Skeletal muscle satellite cell (primary cell): ENCODE data around the gene KLHL2.

Experiments
- H3K27me3 ChIP-seq: 2 replicates; pipeline ENCODE4 v1.7.0; 2013; ENCODE audit warnings: low read length; ENCODE audit not compliant: control insufficient read depth, insufficient read depth
- H3K36me3 ChIP-seq: 2 replicates; pipeline ENCODE4 v1.7.0; 2013; ENCODE audit warnings: mild to moderate bottlenecking, control low read depth, low read length; ENCODE audit not compliant: insufficient read depth
- H3K4me1 ChIP-seq: 2 replicates; pipeline ENCODE4 v1.7.0; 2013; ENCODE audit warnings: low read length; ENCODE audit not compliant: control insufficient read depth, insufficient read depth
- H3K4me2 ChIP-seq: 2 replicates; pipeline ENCODE4 v1.7.0; 2013; ENCODE audit warnings: mild to moderate bottlenecking, low read length
- H3K4me3 ChIP-seq: 2 replicates; pipeline ENCODE4 v1.7.0; 2013; ENCODE audit warnings: low read length
- H3K9ac ChIP-seq: 2 replicates; pipeline ENCODE4 v1.7.0; 2013; ENCODE audit warnings: mild to moderate bottlenecking, low read depth, low read length, moderate library complexity
- H3K9me3 ChIP-seq: replicated peaks from 2 replicates; pipeline ENCODE4 v1.7.0; 2013; ENCODE audit warnings: mild to moderate bottlenecking, control low read depth, low read length

KLHL2 gene

DNA sequence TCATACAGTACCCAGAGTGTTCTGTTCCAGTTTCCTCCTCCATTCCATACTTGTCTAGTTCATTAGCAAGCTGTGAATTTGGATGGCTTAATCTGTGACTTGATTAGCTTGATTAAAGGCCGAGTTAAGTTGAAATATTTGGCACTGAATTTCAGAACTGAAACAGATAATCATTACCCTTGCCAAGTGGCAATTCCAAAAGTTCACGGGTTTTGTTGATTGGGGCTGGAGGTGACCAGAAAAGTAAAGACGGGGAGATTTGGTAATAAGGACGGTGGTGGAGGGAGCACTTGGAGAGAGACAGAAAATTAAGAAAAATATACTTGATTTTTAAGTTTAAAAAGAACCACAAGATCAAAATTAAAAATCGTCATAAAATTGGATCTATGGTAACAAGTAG, 21.9 kb upstream of the KLHL2 start:
- Histone ChIP-seq H3K9me3 (no peaks in the 10 kb centered on the region), H3K27me3 (no peaks in the 10 kb centered on the region), H3K9ac (no peak overlapping the region), H3K4me2 (no peak overlapping the region), H3K36me3 (no peaks in the 10 kb centered on the region), H3K4me1 (no peaks in the 10 kb centered on the region), H3K4me3 (no peak overlapping the region)

- Histone ChIP-seq H3K27me3 (no peaks in the 10 kb centered on the region), H3K4me1 (no peaks in the 10 kb centered on the region), H3K9me3 (no peaks in the 10 kb centered on the region), H3K4me2 (no peak overlapping the region), H3K9ac (no peak overlapping the region), H3K4me3 (no peak overlapping the region), H3K36me3 (no peaks in the 10 kb centered on the region)
These were observed 16.6 kb upstream of the KLHL2 start for GRCh38 chr4:165190591-165191347.

DNA sequence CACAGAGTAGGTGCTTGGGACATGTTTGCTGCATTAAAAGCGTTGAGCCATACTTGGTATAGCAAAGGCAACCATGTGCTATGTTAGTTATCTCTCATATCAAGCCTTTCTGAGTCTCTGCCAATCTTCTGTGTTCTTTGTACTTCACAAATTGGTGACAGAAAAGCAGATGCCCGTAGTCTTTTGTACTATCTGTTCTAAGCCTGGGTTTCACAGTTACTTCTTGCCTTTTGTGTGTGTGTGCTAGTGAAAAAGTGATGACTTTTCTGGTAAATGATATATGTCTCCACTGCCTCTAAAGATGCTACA, 16.1 kb upstream of the KLHL2 start:
- no peaks in the 10 kb centered on the region for H3K27me3 ChIP-seq
- no peak overlapping the region for H3K4me2 ChIP-seq
- H3K36me3 ChIP-seq: no peaks in the 10 kb centered on the region
- no peak overlapping the region for H3K9ac ChIP-seq
- H3K4me1 ChIP-seq: no peaks in the 10 kb centered on the region
- no peaks in the 10 kb centered on the region for H3K9me3 ChIP-seq
- H3K4me3 ChIP-seq: no peak overlapping the region

DNA sequence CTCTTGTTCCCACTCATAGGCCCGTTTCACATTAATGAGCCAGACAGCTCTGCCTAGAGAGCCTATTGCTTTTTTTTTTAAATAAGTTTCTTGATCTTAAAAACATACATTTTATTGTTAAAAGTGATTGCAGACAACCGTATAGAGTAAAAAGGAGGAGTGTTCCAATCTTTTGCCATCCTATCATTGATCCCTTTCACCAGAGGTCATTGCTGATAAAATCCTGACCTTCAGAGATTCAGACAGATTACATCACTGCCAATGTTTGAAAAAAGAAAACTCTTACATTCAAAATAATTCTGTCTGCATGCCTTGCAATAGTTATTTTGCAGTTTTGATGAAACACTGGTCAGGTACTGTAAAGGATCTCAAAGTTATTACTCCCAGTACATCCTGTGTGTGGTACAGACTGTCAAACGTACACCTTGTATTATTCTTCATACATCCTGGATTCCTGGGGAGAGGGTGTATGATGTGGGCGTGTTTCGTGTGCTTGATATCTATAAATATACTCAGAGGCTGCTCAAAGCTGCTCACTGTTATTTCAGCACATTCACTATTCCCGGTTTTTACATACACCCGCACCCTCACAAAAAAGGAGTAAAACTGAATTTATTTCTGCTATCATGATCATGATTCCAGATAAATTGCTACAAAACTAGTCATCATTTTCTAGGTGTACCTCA, 15.4 kb upstream of the KLHL2 start:
- no peak overlapping the region for H3K4me2 ChIP-seq
- no peaks in the 10 kb centered on the region for H3K9me3 ChIP-seq
- no peaks in the 10 kb centered on the region for H3K36me3 ChIP-seq
- no peaks in the 10 kb centered on the region for H3K27me3 ChIP-seq
- no peaks in the 10 kb centered on the region for H3K4me1 ChIP-seq
- H3K9ac ChIP-seq: no peak overlapping the region
- H3K4me3 ChIP-seq: no peak overlapping the region

DNA sequence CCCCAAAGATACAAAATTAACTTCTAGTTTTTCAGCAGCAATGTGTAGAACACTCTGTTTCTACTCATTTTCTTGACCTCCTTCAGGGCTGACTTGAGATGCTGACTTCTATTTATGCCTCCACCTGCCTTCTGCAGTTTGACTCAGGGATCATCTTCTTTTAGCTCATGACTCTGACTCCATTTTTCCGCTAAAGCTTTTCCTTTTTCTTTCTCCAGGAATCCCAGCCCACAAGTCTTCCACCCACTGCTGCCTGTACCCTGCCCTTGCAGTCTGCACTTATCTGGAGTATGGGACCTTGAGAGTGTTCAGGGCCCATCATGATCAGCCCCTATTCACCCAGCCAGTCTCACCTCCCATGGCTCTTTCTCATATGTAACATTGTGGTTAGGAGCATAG, 14.9 kb upstream of the KLHL2 start:
- no peaks in the 10 kb centered on the region for H3K9me3 ChIP-seq
- H3K9ac ChIP-seq: no peak overlapping the region
- no peak overlapping the region for H3K4me3 ChIP-seq
- no peaks in the 10 kb centered on the region for H3K36me3 ChIP-seq
- no peaks in the 10 kb centered on the region for H3K4me1 ChIP-seq
- no peak overlapping the region for H3K4me2 ChIP-seq
- no peaks in the 10 kb centered on the region for H3K27me3 ChIP-seq

- H3K4me1 ChIP-seq: no peaks in the 10 kb centered on the region
- no peak overlapping the region for H3K4me2 ChIP-seq
- no peak overlapping the region for H3K4me3 ChIP-seq
- H3K9ac ChIP-seq: no peak overlapping the region
- no peaks in the 10 kb centered on the region for H3K36me3 ChIP-seq
- no peaks in the 10 kb centered on the region for H3K27me3 ChIP-seq
- no peaks in the 10 kb centered on the region for H3K9me3 ChIP-seq
These were observed 14.4 kb upstream of the KLHL2 start for GRCh38 chr4:165192956-165193355.

DNA sequence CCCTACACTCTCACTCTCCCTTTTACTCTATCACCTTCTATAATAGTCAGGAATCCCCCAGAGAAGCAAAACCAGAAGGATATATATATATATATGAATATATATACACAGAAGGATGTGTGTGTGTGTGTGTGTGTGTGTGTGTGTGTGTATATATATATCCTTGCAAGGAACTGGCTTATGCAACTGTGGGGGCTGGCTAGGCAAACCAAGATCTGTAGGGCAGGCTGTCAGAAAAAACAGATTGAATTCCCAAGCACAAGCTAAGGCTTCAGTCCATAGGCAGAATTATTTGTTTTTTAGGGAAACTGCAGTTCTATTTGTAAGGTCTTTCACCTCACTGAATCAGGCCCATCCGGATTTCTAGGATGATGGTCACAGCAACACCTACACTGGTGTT, 13.0 kb upstream of the KLHL2 start:
- Histone ChIP-seq H3K36me3 (no peaks in the 10 kb centered on the region), H3K4me2 (no peak overlapping the region), H3K27me3 (no peaks in the 10 kb centered on the region), H3K9ac (no peak overlapping the region), H3K9me3 (no peaks in the 10 kb centered on the region), H3K4me3 (no peak overlapping the region), H3K4me1 (no peaks in the 10 kb centered on the region)

DNA sequence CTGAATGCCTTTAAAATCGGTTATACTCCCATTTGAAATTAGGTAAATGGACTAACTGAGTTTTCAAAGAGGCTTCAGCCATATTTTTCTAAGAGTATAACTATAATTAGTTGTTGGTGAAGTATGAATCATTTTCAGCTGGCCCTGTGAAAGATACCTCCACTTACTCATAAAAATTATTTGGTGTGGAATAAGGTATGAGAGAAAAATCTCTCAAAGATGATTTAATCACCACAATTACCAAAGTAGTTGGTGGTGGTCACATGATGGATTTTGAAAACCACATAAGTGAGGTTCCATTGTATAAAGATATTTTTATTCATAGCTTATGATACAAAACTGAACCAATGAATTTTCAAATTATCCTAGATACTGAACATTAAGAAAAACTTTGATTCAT, 9.0 kb upstream of the KLHL2 start:
- H3K36me3 ChIP-seq: no peaks in the 10 kb centered on the region
- H3K4me2 ChIP-seq: no peak overlapping the region
- H3K9me3 ChIP-seq: no peaks in the 10 kb centered on the region
- H3K4me1 ChIP-seq: no peaks in the 10 kb centered on the region
- no peaks in the 10 kb centered on the region for H3K27me3 ChIP-seq
- no peak overlapping the region for H3K9ac ChIP-seq
- H3K4me3 ChIP-seq: no peak overlapping the region

- H3K4me3 ChIP-seq: no peak overlapping the region
- H3K9me3 ChIP-seq: no peaks in the 10 kb centered on the region
- H3K36me3 ChIP-seq: no peaks in the 10 kb centered on the region
- H3K27me3 ChIP-seq: no peaks in the 10 kb centered on the region
- H3K4me1 ChIP-seq: peaks cover 3% of the 10 kb centered on the region
- H3K9ac ChIP-seq: no peak overlapping the region
- H3K4me2 ChIP-seq: no peak overlapping the region
These were observed 8.1 kb upstream of the KLHL2 start for GRCh38 chr4:165199286-165199685.

DNA sequence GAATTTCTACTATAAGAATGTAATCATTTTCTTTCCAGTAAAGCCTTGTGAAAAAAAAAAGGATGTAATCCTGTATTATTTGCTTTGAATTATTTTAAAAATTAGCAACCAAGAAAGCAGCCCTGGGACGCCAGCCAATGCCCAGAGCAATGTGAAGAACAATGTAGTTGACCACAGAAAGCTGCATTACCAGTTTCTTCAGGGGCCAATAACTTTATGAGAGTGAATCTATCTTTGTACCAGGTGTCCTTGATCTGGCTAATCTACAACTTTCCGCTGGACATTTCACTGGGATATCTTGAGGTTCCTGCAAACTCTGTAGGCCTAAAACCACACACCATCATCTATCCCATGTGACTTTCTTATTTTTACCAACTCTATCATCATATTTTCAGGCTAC, 7.6 kb upstream of the KLHL2 start:
- no peaks in the 10 kb centered on the region for H3K27me3 ChIP-seq
- H3K4me2 ChIP-seq: no peak overlapping the region
- no peaks in the 10 kb centered on the region for H3K36me3 ChIP-seq
- no peak overlapping the region for H3K9ac ChIP-seq
- no peak overlapping the region for H3K4me3 ChIP-seq
- H3K4me1 ChIP-seq: peaks cover 7% of the 10 kb centered on the region
- no peaks in the 10 kb centered on the region for H3K9me3 ChIP-seq

DNA sequence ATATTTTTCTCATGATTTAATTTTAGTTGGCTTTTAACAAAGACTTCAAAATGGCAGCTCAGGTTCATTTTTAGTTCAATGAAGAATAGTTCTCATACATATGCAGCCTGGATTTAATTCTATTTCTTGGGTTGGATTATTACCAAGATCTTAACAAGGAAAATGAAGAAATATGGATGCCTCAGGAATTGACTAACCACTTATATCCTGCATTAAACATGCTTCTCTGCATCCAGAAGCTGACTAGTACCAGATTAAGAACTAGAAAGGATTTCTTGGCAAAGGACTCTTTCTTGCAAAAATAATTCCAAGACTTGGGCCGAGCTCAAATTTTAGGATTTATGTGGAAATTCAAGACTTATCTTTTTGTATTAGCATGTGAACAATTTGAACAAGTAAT, 5.6 kb upstream of the KLHL2 start:
- Histone ChIP-seq H3K4me2 (no peak overlapping the region), H3K4me1 (peaks cover 14% of the 10 kb centered on the region), H3K36me3 (no peaks in the 10 kb centered on the region), H3K9ac (no peak overlapping the region), H3K9me3 (no peaks in the 10 kb centered on the region), H3K4me3 (no peak overlapping the region), H3K27me3 (no peaks in the 10 kb centered on the region)
